PC-9 (cell line): Measurements from ENCODE around the gene IGFBP6.

Experiments used
- EZH2 ChIP-seq: fragments of 200-600 bp; sonication (generic); IDR thresholded peaks from 2 replicates; pipeline ENCODE4 v1.8.0; 2017; ENCODE audit warnings: antibody characterized with exemption, low read depth
- TF ChIP-seq, protein P1 (sequence below): fragments of 200-600 bp; sonication (generic); conservative IDR thresholded peaks from 2 replicates; pipeline ENCODE4 v1.6.1; 2017; ENCODE audit warnings: mixed run types, antibody characterized with exemption, mild to moderate bottlenecking, moderate library complexity

DNA sequence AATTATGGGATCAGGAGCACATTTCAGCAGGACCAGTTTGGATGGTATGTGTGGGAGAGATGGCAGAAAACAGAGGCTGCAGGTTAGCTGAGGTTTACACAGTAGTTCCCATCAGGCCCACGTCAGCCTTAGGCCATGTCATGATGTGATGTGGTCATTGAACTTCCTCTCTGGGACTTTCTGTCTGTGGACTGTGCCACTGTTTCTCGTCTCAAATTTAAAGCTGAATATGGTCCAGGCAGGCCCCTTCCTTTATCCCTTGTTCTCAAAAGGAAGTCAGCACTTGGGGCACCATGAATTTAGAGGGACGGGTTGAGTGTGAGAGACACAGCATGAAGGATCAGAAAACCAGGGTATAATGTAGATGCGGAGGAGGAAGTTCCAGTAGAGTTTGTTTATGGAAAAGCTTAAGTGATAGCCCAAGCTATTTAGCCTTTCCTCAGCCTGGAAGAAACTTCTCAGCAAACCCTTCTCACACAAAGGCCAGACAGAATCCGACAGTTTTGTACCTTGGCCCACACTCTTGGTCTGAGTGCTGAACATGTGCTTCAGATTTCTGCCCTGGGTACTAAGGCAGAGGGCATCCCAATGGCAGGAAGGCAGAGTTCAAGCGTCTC is 3.6 kb upstream of the IGFBP6 start:
- TF ChIP-seq, protein P1, sequence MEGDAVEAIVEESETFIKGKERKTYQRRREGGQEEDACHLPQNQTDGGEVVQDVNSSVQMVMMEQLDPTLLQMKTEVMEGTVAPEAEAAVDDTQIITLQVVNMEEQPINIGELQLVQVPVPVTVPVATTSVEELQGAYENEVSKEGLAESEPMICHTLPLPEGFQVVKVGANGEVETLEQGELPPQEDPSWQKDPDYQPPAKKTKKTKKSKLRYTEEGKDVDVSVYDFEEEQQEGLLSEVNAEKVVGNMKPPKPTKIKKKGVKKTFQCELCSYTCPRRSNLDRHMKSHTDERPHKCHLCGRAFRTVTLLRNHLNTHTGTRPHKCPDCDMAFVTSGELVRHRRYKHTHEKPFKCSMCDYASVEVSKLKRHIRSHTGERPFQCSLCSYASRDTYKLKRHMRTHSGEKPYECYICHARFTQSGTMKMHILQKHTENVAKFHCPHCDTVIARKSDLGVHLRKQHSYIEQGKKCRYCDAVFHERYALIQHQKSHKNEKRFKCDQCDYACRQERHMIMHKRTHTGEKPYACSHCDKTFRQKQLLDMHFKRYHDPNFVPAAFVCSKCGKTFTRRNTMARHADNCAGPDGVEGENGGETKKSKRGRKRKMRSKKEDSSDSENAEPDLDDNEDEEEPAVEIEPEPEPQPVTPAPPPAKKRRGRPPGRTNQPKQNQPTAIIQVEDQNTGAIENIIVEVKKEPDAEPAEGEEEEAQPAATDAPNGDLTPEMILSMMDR = no peak
- no peak for TF ChIP-seq EZH2
